SW480 (cell line): Measurements from ENCODE around the gene HAUS7.
A peak's percentile ranks its signal among the peaks of the same experiment; 100 is the strongest.

Source experiments
- DNase-seq: peaks from one replicate; pipeline ENCODE4 v3.0.0-alpha.2; 2016; ENCODE audit warnings: low spot score

Gene HAUS7

DNA sequence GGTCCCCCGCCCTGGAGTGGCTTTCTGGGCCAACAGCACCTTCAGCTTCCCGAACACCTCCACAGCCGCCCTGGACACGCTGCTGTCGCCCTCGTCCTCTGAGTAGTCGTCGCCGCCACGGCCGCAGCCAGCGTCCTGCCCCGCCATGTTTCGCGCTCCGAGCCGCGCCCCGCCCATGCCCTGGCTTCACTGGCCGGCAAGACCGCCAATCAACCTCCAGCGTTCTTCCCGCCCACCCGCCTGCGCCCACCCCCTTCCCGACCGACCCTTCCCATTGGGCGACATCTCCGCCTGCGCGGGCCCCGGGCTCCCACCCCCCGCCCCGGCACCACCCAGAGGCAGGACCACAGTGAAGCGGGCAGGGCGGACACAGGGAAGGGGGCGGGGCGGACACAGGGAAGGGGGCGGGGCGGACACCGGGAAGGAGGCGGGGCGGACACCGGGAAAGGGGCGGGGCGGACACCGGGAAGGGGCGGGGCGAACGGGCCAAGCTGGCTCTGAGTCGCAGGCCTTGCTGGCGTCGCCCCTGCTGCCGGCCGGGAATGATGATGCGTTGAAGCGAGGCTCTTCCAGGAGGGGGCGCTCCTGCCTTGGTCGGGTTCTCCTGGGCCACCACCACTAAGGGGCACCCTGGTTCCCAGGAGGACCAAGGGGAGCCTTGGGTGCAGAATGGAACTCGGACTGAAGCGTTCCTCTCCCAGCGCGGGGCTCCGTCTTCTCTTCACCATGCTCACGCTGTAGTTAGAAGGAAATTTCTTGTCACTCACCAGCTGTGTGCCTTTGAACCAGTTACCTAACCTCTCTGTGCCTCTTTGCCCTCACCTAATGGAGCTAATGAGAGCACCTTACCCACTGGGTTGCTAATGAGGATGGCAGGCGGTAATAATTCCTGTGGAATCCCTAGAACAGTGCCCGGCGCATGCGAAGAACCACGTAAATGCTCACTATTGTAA, at the start of gene HAUS7:
HAUS7 (minus strand) TSS at position 166 of the 953 bp plus-strand sequence; CDS start at position 147, 19 bp downstream.
- DNase-seq, result peak; percentile 86

DNA sequence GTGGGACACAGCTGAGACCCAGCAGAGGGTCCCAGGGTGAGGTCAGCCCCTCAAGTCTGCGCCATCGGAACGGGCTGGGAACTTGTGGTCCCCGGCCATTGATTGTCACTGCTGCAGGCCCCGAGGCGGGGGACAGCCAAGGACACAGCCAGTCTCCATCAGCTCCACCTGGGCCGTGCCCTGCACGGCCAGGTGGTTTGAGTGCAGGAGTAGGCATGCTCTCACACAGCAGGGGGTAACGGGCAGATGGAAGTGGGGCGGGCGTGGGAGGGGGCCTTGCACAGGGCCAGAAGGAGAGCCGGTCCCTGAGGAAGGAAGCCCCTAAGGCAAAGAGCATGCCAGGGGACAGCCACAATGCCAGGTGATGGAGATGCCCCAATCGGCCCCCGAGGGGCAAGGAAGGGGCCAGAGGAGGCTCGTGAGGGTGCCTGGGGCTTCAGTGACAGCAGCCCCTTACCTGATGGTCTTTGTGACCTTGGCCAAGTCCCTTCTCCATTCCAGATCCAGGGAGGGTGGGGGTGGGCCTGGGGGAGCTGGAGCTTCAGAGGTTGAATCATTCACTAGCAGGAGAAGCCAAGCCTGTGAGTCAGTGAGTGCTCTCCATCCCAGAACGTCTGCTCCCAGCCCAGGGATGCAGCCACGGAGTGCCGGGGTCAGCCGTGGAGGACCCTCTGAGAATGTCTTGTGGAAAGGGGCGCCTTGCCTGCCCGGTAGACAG, 49.4 kb upstream of the HAUS7 start:
- DNase-seq, result no peak

DNA sequence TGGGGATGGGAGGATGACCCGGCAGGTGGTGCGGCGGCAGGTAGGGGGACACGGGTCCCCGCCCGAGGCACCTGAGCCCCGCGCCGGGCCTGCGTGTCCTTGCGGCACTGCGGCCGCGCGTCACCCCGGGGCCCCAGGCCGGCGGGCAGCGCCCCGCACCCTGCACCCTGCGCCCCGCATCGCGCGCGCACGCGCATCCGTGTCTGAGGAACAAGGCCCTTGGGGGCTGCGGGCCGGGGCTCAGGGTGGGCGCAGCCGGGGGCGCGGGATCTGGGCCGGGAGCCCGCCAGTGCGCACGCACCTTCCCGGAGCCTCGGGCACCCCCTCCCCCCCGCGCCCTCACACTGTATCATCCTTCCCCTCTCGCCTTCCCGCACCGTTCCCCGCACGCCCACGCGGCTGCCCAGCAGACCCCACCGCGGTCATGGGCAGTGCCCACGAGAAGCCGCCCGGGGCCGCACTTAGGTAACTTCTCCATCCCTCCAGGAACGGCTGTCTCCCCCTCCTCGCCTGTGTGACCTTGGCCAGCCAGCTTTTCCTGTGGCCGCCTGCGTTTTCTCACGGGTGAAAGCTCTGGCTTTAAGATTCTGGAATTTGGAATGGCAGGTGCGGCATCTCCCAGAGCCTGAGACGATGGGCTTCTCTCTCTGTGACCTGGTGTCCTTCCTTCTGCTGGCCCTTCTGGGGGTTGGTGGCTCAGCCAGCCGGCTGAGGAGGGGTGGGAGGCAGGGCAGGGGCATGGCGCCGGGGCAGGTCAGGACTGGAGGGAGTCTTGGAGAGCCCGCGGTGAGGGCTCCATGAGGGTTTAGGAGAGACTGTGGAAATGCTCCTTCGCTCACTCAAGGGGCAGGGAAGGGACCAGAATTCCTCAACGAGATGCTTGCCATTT, 47.8 kb upstream of the HAUS7 start:
- no peak for DNase-seq

DNA sequence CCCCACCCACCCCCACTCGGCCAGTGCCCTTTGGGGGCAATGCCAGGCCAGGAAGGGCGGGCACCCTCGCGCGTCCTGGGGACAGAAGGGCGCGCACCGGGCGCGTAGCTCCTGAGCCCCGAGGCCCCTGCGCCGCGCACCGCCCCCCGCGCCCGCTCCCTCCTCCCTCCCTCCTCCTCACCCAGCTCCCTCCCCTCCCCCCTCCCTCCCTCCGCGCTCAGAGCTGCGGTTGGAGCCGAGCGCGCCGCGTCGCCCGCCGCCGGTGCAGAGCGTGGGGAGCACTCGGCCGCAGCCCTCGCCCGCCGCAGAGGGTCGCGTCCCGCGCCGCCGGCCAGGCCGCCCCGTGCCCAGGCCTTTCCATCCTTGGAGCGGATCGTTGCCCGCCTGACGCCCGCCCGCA, 47.0 kb upstream of the HAUS7 start, which contains the start of gene ATP2B3:
ATP2B3 (plus strand) TSS at position 220 of the 400 bp plus-strand sequence. CDS start 18,606 bp downstream, outside the sequence.
- DNase-seq, result no peak

DNA sequence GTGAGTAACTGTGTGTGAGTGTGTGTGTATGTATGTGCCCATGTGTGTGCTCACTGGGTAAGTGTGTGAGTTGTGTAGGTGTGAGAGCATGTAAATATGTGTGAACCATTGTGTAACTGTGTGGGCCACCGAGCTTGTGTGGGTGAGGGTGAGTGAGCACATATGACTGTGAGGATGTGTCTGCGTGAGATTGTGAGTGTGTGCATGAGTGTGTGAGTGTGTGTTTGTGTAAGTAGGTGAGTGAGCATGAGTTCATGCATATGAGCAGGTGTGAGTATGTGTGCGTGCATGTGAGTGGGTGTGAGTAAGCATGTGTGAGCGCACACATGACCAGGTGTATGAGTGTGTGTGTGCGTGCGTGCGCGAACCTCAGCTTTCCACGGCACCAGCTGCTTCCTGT, 45.7 kb upstream of the HAUS7 start:
- DNase-seq, result no peak

DNA sequence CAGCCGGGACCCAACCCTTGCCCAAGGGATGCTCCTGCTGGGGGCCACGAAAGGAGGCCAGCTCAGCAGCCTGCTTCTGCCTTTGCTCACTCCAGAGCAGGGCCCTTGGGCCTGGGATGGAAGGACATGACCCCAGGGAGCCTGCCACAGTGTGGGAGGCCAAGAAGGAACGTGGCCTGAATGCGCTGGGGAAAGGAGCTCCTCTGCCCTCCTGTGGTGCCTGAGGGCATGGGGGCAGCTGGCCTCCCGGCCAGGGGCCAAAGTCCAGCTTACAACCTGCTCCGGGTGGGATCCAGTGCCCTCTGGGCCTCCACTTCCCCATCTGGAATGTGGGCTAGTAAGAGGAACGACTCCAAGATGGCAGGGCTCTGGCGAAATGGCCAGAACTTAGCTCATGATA, 45.1 kb upstream of the HAUS7 start:
- no peak for DNase-seq

DNA sequence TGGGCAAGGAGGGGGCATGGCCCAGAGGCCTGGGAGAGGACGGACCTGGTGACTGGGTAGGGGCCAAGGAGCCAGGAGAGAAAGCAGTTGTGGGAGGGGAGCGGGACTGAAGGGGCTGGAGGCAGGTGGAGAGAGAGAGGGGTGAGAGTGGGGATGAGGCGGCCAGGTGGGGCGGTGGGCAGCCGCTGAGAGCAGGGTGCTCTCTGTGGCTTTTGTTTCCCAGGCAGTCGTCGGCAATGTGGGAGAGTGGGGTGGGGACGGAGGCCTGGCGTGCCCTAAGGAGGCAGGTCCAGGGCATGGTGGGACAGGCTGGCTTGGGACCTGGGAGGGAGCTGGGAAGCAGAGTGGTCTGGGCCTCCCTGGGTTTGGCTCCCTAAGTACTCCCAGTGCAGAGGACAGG, 43.9 kb upstream of the HAUS7 start:
- DNase-seq, result no peak

DNA sequence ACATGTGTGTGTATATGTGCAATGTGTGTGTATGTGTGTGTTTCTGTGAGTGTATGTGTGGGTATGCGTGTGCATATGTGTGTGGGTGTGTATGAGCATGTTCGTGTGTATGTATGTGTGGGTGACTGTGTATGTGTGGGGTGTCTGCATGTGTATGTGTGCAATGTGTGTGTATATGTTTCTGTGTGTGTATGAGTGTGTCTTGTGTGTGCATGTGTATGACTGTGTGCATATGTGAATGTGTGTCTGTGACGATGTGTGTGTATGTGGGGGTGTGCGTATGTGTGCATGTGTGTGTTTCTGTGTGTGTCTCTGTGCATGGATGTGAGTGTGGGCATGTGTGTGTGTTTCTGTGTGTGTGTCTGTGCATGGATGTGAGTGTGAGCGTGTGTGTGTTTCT, 42.9 kb upstream of the HAUS7 start:
- DNase-seq, result no peak

DNA sequence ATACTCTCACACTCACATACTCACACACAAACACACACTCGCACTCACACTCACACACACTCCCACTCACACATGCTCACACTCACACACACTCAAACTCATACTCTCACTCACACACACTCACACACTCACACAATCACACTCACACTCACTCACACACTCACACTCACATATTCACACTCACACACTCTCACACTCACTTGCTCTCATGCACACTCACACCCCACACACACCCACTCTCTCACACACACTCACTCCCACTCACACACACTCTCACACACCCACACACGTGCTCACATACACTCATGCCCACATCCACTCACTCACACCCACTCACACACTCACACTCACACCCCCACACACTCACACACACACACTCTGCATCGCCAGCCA, 42.1 kb upstream of the HAUS7 start:
- DNase-seq, result no peak

DNA sequence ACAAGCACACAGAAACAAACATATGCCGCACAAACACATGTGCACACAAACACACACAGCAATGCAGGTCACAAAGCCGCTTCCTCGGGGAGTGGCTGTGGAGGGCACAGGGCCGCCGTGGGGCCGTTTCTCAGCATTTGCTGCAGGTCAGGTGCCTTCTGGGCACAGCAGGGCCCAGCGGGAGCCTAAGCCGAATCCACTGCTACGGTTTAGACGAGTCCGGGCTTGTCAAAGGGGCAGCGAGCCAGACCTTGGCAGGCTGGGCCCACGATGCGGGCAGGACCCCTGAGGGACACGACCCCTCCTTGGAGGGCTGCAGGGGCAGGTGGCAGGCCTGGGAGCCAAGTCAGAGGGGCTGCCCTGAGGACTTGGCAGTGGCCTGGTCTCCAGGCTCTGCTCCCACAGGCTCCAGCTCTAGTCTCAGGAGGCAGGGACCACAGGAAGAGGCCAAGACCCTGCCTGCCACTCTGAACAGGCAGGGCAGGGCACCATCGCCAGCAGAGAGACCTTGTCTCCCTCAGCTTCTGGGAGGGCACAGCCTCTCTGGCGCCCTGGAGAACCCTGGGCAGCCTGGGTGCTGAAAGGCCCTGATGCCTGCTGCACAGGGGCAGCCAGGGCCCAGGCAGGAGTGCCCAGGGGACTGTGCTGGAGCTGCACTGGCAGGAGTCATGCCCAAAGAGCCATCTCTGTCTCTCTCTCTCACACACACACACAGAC, 41.6 kb upstream of the HAUS7 start:
- DNase-seq, result no peak

DNA sequence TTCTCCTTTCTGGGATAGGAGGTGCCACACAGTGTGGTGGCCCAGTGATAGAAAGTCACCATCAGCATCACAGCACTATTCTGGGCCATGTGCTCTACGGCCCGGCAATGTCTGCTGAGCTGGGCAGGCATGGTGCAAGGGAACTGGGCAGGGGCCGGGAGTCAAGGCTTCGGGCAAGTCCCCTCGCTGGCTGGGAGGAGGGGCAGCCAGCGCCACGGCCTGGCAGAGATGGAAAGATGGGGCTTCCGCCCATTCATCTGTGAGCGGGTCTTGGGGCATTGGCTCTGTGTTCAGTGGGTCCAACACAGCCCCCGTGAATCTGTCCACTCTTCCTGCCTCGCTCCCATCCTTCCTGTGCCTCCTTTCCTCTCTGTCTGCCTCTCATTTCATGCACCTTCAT, 40.0 kb upstream of the HAUS7 start:
- no peak for DNase-seq

DNA sequence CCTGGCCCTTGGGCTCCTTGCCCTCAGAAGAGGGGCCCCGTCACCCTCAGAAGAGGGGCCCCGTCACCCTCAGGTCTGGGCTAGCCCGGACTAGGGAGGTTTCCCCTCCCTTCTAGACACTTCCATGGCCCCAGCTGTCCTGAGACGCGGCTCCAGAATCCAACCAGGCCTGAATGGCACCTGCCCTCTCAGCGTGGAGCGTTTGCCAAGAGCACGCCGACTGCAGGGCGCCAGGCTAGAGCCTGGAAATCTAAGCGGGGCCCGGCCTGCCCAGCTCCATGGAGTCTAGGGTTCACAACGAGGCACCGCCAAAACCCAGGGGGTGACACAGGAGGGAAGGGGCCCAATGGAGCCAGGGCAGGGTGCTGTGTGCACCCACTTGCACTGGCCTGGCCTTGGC, 39.2 kb upstream of the HAUS7 start:
- DNase-seq, result no peak

DNA sequence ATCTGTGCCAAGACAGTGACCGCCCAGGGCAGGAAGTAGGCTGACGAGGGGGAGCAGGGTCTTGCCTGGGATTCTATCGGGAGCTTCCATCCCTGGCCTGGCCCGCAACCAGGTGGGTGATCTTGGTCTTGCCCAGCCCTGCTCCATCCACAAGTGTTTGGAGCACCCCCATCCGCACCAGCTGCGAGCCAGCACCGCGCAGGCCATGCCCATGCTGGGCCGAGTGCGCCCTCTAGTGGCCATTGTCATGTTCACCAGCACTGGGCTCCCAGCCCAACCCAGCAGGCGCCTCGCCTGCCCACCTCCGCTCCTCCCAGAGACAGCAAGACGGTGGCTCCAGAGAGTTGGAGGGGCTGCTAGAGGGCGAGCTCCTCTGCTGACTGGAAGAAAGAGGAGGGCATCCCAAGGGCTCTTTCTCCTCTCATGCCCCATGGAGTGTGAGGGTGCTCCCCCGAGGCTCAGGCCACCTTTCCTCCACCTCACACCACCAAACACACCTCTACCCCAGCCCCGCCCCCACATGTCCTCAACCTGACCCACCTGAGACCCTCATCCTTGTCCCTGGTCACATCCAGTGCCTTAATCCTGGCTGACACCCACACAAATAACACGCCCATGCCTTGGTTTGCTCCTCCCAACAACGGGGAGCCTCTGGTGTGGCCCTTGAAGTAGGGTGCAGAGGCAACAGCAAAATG, 37.3 kb upstream of the HAUS7 start:
- peak; percentile 44 for DNase-seq

DNA sequence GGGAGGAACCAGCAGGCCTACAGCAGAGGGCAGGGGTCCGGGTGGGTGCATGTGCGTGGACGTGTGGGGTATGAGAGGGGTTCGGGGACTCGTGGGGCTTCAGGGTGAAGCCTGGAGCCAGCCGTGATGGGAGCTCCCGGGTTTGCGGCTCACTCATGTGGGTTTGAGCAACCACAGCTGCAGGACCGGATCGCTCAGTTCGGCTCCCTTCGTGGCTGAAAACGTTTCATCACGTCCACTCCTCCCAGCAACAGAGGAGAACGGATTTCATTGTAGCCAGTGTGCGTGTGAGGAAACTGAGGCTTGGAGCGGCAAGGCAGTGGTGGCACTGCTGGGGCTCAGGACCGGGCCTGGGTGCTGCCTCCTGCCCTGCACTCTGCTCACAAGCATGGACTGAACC, 35.0 kb upstream of the HAUS7 start:
- DNase-seq, result no peak

DNA sequence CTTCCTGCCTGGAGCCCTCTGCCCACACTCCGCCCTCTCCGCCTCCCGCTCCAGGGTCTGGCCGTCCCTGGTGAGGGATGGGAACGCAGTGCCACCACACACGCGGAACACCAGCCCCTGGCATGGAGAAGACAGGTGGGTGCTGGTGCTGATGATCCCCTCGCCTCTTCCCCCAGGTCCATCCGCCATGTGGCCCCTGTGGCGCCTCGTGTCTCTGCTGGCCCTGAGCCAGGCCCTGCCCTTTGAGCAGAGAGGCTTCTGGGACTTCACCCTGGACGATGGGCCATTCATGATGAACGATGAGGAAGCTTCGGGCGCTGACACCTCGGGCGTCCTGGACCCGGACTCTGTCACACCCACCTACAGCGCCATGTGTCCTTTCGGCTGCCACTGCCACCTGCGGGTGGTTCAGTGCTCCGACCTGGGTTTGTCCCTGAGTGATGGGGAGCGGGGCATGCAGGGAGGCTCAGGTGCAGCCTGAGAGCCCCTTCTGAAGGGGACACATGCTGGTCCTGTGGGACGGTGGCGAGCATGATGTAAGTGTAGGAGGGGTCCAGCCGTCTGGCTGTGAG, 34.2 kb upstream of the HAUS7 start:
- DNase-seq, result no peak

DNA sequence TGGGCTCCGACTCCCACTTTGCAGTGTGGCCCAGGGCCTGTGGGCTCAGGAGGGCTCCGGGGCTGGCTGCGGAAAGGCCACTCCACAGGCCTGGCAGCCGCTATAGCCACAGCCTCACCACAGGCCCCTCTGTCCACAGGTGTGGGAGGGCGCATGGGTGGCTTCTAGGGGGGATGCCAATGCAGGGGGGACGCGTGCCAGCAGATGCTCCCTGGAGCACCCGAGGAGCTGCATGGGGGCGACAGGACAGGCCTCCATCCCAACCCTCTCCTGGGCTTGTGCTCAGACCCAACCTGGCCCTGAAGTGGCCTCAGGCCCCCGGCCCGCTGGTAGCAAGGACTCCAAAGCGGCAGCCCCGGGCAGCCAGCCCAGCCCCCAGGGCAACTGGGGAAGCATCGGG, 32.4 kb upstream of the HAUS7 start:
- DNase-seq, result no peak

DNA sequence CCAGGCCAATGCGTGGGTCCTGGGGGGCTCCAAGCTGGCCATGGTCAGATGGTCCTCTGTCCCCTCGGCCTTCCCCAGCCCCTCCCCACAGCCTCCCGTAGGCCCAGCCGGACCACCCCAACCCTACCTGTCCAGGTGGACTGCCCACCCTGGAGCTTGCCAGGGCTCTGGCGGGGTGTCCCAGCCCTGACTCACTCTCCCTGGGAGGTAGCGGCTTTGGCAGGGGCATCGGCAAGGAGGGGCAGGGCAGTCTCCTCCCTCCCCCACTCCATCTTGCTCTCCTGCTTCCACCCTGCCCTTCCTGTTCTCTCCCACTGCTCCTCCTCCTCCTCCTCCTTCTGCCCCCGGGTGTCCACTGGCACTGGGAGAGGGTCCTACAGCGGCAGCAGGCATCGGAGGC, 31.8 kb upstream of the HAUS7 start:
- DNase-seq, result no peak

DNA sequence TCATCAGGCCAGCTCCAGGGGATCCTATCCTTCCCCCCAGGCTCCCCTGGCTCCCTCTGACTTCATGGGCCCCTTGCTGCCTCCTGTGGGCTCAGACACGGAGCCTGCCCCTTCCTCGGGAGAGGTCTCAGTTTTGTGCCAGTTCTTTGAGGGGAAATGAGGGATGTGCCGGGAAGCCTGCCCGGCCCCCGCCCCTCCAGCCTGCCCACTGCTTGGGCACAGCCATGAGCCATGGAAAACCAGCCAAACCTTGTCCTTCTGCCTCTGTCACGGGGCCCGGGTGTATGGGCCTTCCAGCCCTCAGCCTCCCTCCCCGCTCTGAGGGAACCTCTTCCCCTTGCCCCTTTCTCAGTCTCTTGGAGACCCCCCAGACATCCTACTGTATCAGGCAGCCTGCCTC, 31.2 kb upstream of the HAUS7 start:
- DNase-seq, result no peak

DNA sequence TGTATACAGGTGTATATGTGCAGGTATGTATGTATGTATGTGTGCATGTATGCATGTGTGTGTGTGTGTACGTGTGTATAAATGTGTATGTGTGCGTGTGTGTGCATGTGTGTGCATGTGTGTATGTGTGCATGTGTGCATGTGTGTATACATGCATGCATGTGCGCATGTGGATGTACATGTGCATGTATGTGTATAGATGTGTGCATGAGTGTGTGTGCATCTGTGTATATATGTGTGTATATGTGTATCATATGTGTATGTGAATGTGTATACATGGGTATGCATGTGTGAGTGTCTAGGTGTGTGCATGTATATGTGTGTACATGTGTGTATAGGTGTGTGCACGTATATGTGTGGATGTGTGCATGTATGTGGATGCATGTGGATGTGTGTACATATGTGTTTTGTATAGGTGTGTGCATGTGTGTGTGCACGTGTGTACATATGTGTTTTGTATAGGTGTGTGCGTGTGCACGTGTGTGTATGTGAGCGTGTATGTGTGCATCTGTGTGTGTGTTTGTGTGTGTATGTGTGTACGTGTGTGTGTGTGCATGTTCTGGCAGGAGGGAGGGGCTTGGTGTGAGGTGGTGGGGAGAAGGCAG, 30.4 kb upstream of the HAUS7 start:
- DNase-seq, result no peak

DNA sequence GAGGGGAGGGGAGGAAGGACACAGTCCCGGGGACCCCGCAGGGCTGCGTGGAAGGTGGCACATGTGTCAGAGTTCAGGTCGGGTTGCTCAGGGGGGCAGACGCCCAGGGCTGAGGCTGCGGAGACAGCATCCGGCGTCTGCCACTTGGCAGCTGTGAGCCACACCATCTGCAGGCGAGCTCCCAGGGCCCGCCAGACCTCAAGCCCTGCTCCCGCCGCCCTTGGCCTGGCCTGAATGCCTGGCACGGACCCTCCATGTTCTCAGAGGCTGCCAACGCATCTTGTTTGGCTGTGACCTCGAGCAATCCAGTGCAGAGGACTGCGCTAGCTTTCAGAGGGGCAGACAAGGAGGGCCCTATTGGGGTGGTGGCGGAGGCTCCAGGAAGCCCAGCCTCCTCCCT, 29.5 kb upstream of the HAUS7 start:
- no peak for DNase-seq
